ENCODE measurements around the gene NFKB2.

The NFKB2 gene

GRCh38 chr10:102371295-102371694 is 24.2 kb upstream of the NFKB2 start:
- no peaks in the 10 kb centered on the region for H4K20me1 ChIP-seq (ENCODE audit: insufficient read depth, low read length)
- H3K4me1 ChIP-seq (ENCODE audit: insufficient read depth, low read length, severe bottlenecking): no peaks in the 10 kb centered on the region
- H2AFZ ChIP-seq (ENCODE audit: low read length): no peak overlapping the region
- no peaks in the 10 kb centered on the region for H3K9me3 ChIP-seq (ENCODE audit: low read length)
- H3K27me3 ChIP-seq (ENCODE audit: insufficient read depth, low read length): no peaks in the 10 kb centered on the region
- H3K9ac ChIP-seq (ENCODE audit: low read length): no peak overlapping the region
- no peak for TF ChIP-seq CTCF (IDR thresholded peaks at IDR 0.05; ENCODE audit: low read length)
- TF ChIP-seq EZH2 (IDR thresholded peaks at IDR 0.05; ENCODE audit: borderline replicate concordance, low read length): no peak
- no peaks in the 10 kb centered on the region for H3K9me2 ChIP-seq (ENCODE audit: low read depth, low read length)
- peaks cover 67% of the 10 kb centered on the region for H3K36me3 ChIP-seq (ENCODE audit: insufficient read depth, low read length)
- no peak overlapping the region for H3K4me2 ChIP-seq (ENCODE audit: low read length)
- no peaks in the 10 kb centered on the region for H3F3A ChIP-seq (ENCODE audit: insufficient read depth, low read length)
- no peak overlapping the region for H3K27ac ChIP-seq (ENCODE audit: low read depth, low read length, poor library complexity, severe bottlenecking)
- H3K79me2 ChIP-seq (ENCODE audit: insufficient read depth, low read length): no peaks in the 10 kb centered on the region
- H3K4me3 ChIP-seq (ENCODE audit: low read depth, low read length, poor library complexity, severe bottlenecking): no peak overlapping the region

GRCh38 chr10:102375250-102375649 is 20.3 kb upstream of the NFKB2 start:
- no peak overlapping the region for H2AFZ ChIP-seq (ENCODE audit: low read length)
- no peaks in the 10 kb centered on the region for H4K20me1 ChIP-seq (ENCODE audit: insufficient read depth, low read length)
- peaks cover 45% of the 10 kb centered on the region for H3K36me3 ChIP-seq (ENCODE audit: insufficient read depth, low read length)
- no peaks in the 10 kb centered on the region for H3K9me2 ChIP-seq (ENCODE audit: low read depth, low read length)
- H3K4me3 ChIP-seq (ENCODE audit: low read depth, low read length, poor library complexity, severe bottlenecking): no peak overlapping the region
- H3F3A ChIP-seq (ENCODE audit: insufficient read depth, low read length): no peaks in the 10 kb centered on the region
- no peak overlapping the region for H3K9ac ChIP-seq (ENCODE audit: low read length)
- no peaks in the 10 kb centered on the region for H3K79me2 ChIP-seq (ENCODE audit: insufficient read depth, low read length)
- H3K9me3 ChIP-seq (ENCODE audit: low read length): no peaks in the 10 kb centered on the region
- TF ChIP-seq EZH2 (IDR thresholded peaks at IDR 0.05; ENCODE audit: borderline replicate concordance, low read length) (no peak), CTCF (IDR thresholded peaks at IDR 0.05; ENCODE audit: low read length) (no peak)
- H3K27me3 ChIP-seq (ENCODE audit: insufficient read depth, low read length): no peaks in the 10 kb centered on the region
- no peak overlapping the region for H3K27ac ChIP-seq (ENCODE audit: low read depth, low read length, poor library complexity, severe bottlenecking)
- H3K4me1 ChIP-seq (ENCODE audit: insufficient read depth, low read length, severe bottlenecking): no peaks in the 10 kb centered on the region
- no peak overlapping the region for H3K4me2 ChIP-seq (ENCODE audit: low read length)

GRCh38 chr10:102375867-102376266 is 19.6 kb upstream of the NFKB2 start:
- peaks cover 38% of the 10 kb centered on the region for H3K36me3 ChIP-seq (ENCODE audit: insufficient read depth, low read length)

More at GRCh38 chr10:102375867-102376266, 19.6 kb upstream of the NFKB2 start:
- Histone ChIP-seq H3K27me3 (ENCODE audit: insufficient read depth, low read length) (no peaks in the 10 kb centered on the region), H3K4me3 (ENCODE audit: low read depth, low read length, poor library complexity, severe bottlenecking) (no peak overlapping the region), H3K9me2 (ENCODE audit: low read depth, low read length) (no peaks in the 10 kb centered on the region), H3K9ac (ENCODE audit: low read length) (no peak overlapping the region), H2AFZ (ENCODE audit: low read length) (no peak overlapping the region), H4K20me1 (ENCODE audit: insufficient read depth, low read length) (no peaks in the 10 kb centered on the region), H3F3A (ENCODE audit: insufficient read depth, low read length) (no peaks in the 10 kb centered on the region), H3K79me2 (ENCODE audit: insufficient read depth, low read length) (no peaks in the 10 kb centered on the region), H3K4me1 (ENCODE audit: insufficient read depth, low read length, severe bottlenecking) (no peaks in the 10 kb centered on the region), H3K9me3 (ENCODE audit: low read length) (no peaks in the 10 kb centered on the region), H3K4me2 (ENCODE audit: low read length) (no peak overlapping the region), H3K27ac (ENCODE audit: low read depth, low read length, poor library complexity, severe bottlenecking) (no peak overlapping the region)
- TF ChIP-seq EZH2 (IDR thresholded peaks at IDR 0.05; ENCODE audit: borderline replicate concordance, low read length): no peak
- no peak for TF ChIP-seq CTCF (IDR thresholded peaks at IDR 0.05; ENCODE audit: low read length)

Measured in OCI-LY1 (cell line).